GM18498 (cell line): ENCODE results near the gene RETN.

Experiments used
- ATAC-seq: cut with Tn5 transposase; IDR thresholded peaks from one replicate; pipeline ENCODE4 v1.9.1; 2021; ENCODE audit warnings: mild to moderate bottlenecking, moderate library complexity; ENCODE audit not compliant: unreplicated experiment

RETN gene

GRCh38 chr19:7705387-7706187 is 36.7 kb downstream of the RETN start:
- ATAC-seq, result peak; percentile 36

- no peak for ATAC-seq
Measured at GRCh38 chr19:7706188-7706954, 37.5 kb downstream of the RETN start.

- no peak for ATAC-seq
Measured at GRCh38 chr19:7706955-7707456, 38.2 kb downstream of the RETN start.

- ATAC-seq, result no peak
Measured at GRCh38 chr19:7709932-7710460, 41.1 kb downstream of the RETN start.

GRCh38 chr19:7710616-7711015 is 41.8 kb downstream of the RETN start:
- ATAC-seq, result no peak

- no peak for ATAC-seq
Measured at GRCh38 chr19:7715671-7716070, 46.8 kb downstream of the RETN start.

GRCh38 chr19:7716762-7717161 is 47.9 kb downstream of the RETN start:
- ATAC-seq, result no peak

- no peak for ATAC-seq
Measured at GRCh38 chr19:7718668-7719067, 49.8 kb downstream of the RETN start.
